Endometrium (tissue), 2 donors: ENCODE data around the gene TMCC3.

ENCODE experiments used
- FAIRE-seq: peaks from 2 replicates; lab custom pipeline; 2012; peaks lifted over from hg19 to GRCh38; lab: Jason Lieb, UNC
- donor health status: control.
- donor health status: control.

The TMCC3 gene

DNA sequence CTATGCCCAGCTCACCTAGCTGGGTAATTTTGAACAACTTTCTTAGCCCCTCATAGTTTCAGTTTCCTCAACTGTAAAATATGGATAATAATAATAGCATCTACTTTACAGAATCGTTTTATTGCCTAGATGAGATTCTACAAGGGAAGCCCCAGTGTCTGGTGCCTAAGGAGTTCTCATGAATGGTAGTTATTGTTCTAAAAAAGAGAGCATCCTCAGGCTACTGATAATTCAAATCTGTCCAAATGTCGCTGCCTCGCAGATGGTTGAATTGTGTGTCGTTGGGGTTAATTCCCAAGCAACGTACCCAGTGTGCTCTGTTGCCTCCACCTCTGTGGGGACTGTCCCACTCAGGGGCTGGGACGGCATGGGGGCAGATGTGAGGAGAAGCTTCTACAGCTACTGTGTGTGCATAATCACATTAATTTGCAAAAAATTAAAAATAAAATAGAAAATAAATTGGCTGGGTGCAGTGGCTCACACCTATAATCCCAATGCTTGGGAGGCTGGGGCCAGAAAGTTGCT is 119.1 kb downstream of the TMCC3 start:
- FAIRE-seq = no peak

DNA sequence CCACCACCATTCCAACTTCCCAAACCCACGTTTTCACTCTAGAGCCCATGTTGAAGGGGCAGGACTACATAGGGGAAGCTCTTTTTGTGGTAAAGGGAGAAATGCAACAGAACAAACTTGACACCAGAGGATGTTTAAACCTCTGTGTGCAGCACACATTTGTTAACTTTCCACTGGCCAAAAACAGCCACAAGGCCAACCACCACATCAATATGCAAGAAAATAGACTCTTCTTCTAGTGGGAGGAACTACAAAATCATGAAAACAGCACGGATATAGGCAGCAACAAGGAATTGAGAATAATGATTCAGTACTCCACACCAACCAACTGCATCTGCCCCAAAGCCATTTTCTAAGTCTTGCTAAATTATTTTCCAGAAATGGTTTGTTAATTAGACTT is 124.4 kb downstream of the TMCC3 start:
- FAIRE-seq = no peak
